SU-DHL-6 (cell line): ENCODE results near the gene RETREG2.

Experiments used
- H2AFZ ChIP-seq: fragments of 200-600 bp; sonication (generic); 2 replicates; pipeline ENCODE4 v1.6.1; 2014; ENCODE audit warnings: low read depth, mild to moderate bottlenecking, moderate library complexity, mixed read lengths, antibody characterized with exemption, low read length; ENCODE audit not compliant: severe bottlenecking
- H3F3A ChIP-seq: fragments of 200-600 bp; shearing (Covaris generic); 2 replicates; pipeline ENCODE4 v1.6.0; 2016; ENCODE audit warnings: antibody characterized with exemption, mild to moderate bottlenecking; ENCODE audit not compliant: insufficient read depth
- H3K27ac ChIP-seq: fragments of 200-600 bp; sonication (generic); 2 replicates; pipeline ENCODE4 v1.5.1; 2016; ENCODE audit warnings: low read depth, mild to moderate bottlenecking, low read length, moderate library complexity, mixed read lengths
- H3K27me3 ChIP-seq: fragments of 200-600 bp; sonication (generic), shearing (Covaris generic); 2 replicates; pipeline ENCODE4 v1.6.0; 2014; ENCODE audit warnings: mild to moderate bottlenecking, low read length
- H3K36me3 ChIP-seq: fragments of 200-600 bp; sonication (generic); 2 replicates; pipeline ENCODE4 v1.6.1; 2014; ENCODE audit warnings: mild to moderate bottlenecking, low read length, mixed read lengths
- H3K4me2 ChIP-seq: fragments of 300-600, 200-600 bp; shearing (Covaris generic), sonication (generic); 2 replicates; pipeline ENCODE4 v1.6.0; 2014; ENCODE audit warnings: low read length, low read depth, mild to moderate bottlenecking; ENCODE audit not compliant: poor library complexity, severe bottlenecking
- H3K4me3 ChIP-seq: fragments of 200-600 bp; sonication (generic); 2 replicates; pipeline ENCODE4 v1.5.1; 2014; ENCODE audit warnings: antibody characterized with exemption, low read length, mild to moderate bottlenecking, mixed read lengths; ENCODE audit not compliant: insufficient read depth, poor library complexity, severe bottlenecking
- H3K79me2 ChIP-seq: fragments of 200-600 bp; sonication (generic); 2 replicates; pipeline ENCODE4 v1.6.1; 2014; ENCODE audit warnings: mild to moderate bottlenecking, low read length, moderate library complexity; ENCODE audit not compliant: insufficient read depth
- H3K9ac ChIP-seq: fragments of 200-600 bp; sonication (generic); 2 replicates; pipeline ENCODE4 v1.7.0; 2014; ENCODE audit warnings: mild to moderate bottlenecking, low read length
- H3K9me2 ChIP-seq: fragments of 200-600 bp; sonication (generic); replicated peaks from 2 replicates; pipeline ENCODE4 v1.6.1; 2014; ENCODE audit warnings: low read length; ENCODE audit not compliant: insufficient read depth
- H3K9me3 ChIP-seq: fragments of 200-600 bp; sonication (generic); 2 replicates; pipeline ENCODE4 v1.6.1; 2014; ENCODE audit warnings: low read length, mixed read lengths; ENCODE audit not compliant: insufficient read depth
- H4K20me1 ChIP-seq: fragments of 200-600 bp; sonication (generic); 2 replicates; pipeline ENCODE4 v1.6.1; 2014; ENCODE audit warnings: low read depth, mild to moderate bottlenecking, antibody characterized with exemption, low read length, moderate library complexity, mixed read lengths
- EZH2phosphoT487 ChIP-seq: fragments of 200-600 bp; sonication (generic), shearing (Covaris generic); conservative IDR thresholded peaks from 2 replicates; pipeline ENCODE4 v1.6.1; 2018; ENCODE audit warnings: mild to moderate bottlenecking, antibody characterized with exemption, low read length, moderate library complexity, mixed read lengths
- TF ChIP-seq, protein P1 (sequence below): fragments of 200-600 bp; sonication (generic); IDR thresholded peaks from one replicate; pipeline ENCODE4 v1.5.1; 2017; ENCODE audit warnings: antibody characterized with exemption, mild to moderate bottlenecking, low read length, moderate library complexity; ENCODE audit not compliant: insufficient read depth, poor library complexity, severe bottlenecking

RETREG2 gene

DNA sequence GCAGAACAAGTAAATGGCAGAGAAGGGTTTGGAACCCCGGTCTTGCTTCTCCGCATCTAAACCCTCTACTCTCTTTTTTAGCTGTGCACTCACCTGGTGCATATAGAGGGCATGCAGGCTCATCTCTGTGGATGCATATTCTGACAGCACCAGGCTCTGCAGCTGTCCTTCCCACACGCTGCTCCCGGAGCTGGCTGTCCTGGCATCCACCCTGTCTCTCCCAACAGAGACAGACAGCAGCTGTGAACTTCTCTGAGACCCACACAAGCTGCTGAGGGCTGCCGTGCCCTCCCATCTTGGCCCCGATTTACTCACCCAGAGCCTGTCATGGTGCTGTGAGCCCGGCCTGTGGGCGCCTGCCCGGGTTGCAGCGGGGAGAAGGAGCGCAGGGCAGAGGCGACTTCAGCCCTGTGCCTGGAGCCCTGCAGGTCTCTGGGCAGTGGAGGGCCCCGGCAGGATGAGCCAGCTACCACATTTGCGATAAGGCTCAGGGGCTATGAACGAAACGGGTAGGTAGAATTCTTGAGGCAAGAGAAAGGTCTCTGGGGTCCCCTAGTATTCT is 44.0 kb downstream of the RETREG2 start:
- Histone ChIP-seq H3K79me2 (no peaks in the 10 kb centered on the region), H3K27ac (no peak overlapping the region), H3K4me3 (no peak overlapping the region), H2AFZ (no peak overlapping the region), H4K20me1 (no peaks in the 10 kb centered on the region), H3K27me3 (no peaks in the 10 kb centered on the region), H3K4me2 (no peak overlapping the region), H3K9ac (no peak overlapping the region), H3K36me3 (no peaks in the 10 kb centered on the region), H3F3A (no peaks in the 10 kb centered on the region), H3K9me2 (no peaks in the 10 kb centered on the region), H3K9me3 (no peaks in the 10 kb centered on the region)
- TF ChIP-seq, protein P1, sequence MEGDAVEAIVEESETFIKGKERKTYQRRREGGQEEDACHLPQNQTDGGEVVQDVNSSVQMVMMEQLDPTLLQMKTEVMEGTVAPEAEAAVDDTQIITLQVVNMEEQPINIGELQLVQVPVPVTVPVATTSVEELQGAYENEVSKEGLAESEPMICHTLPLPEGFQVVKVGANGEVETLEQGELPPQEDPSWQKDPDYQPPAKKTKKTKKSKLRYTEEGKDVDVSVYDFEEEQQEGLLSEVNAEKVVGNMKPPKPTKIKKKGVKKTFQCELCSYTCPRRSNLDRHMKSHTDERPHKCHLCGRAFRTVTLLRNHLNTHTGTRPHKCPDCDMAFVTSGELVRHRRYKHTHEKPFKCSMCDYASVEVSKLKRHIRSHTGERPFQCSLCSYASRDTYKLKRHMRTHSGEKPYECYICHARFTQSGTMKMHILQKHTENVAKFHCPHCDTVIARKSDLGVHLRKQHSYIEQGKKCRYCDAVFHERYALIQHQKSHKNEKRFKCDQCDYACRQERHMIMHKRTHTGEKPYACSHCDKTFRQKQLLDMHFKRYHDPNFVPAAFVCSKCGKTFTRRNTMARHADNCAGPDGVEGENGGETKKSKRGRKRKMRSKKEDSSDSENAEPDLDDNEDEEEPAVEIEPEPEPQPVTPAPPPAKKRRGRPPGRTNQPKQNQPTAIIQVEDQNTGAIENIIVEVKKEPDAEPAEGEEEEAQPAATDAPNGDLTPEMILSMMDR: no peak

DNA sequence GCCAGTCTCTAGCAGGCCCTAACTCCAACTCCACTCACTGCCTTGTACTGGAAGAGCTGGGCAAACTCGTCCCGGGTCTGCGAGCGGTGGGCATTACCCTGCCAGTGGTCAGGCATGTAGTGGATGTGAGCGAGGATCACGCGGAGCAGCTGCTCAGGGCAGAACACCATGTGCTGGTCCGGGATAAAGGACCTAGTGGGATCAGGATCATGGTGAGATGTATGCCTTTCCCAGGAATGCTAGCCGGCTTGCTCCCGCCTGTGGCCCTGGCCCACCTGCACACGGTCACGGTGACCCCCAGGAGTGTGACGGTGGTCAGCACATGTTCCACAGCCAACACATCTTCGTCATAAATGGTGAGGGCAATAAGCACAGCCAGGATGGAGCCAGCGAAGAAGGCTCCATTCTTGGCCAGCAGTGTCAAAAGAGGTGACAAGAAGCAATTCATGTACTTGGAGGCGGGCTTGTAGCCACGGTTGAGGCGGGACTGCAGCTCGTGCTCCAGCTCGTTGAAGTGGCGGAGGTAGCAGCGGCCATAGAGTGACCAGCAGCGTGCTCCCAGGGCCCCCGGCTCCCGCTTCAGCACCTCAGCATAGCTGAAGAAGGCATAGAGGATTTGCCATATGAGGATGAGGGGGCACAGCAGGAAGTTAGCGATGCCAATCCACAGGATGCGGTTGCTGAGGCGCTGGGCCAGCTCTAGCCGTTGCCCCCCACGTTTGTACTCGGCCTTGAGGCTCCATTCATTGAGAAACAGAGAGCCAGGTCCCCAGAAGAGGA is 45.9 kb downstream of the RETREG2 start:
- H4K20me1 ChIP-seq: no peaks in the 10 kb centered on the region
- no peak overlapping the region for H3K4me2 ChIP-seq

DNA sequence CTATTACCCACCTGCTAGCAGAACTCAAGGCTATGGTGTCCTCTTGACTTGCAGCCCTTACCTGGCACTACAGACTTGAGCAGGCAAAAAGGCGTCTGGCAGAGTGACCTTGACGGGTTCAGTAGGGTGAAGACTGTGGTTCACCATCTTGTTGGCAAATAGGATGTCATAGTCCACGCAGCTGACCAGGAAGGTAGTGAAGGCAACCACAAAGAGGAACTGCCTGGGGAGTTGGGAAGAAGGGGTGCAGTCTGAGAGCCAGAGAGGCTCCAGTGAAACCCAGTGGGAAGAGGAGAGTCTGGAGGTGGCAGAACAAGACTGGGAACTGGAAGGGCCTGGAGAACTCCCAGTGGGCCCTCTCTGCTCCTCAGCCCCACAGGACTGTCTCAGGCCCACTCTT is 47.3 kb downstream of the RETREG2 start:
- Histone ChIP-seq H3K4me3 (no peak overlapping the region), H3K79me2 (peaks cover 24% of the 10 kb centered on the region), H2AFZ (no peak overlapping the region), H3K27me3 (no peaks in the 10 kb centered on the region), H3F3A (no peaks in the 10 kb centered on the region), H3K9me2 (no peaks in the 10 kb centered on the region), H3K9me3 (no peaks in the 10 kb centered on the region), H3K27ac (no peak overlapping the region), H3K36me3 (no peaks in the 10 kb centered on the region), H3K9ac (no peak overlapping the region), H3K4me2 (no peak overlapping the region), H4K20me1 (no peaks in the 10 kb centered on the region)
- TF ChIP-seq EZH2phosphoT487: no peak
- TF ChIP-seq, protein P1: no peak

More for the DNA sequence above, 45.9 kb downstream of the RETREG2 start:
- H3K36me3 ChIP-seq: no peaks in the 10 kb centered on the region
- H2AFZ ChIP-seq: no peak overlapping the region
- no peaks in the 10 kb centered on the region for H3K27me3 ChIP-seq
- TF ChIP-seq, protein P1: no peak
- no peak for TF ChIP-seq EZH2phosphoT487
- no peaks in the 10 kb centered on the region for H3K9me3 ChIP-seq
- H3K4me3 ChIP-seq: no peak overlapping the region
- no peaks in the 10 kb centered on the region for H3K9me2 ChIP-seq
- H3K9ac ChIP-seq: no peak overlapping the region
- H3F3A ChIP-seq: no peaks in the 10 kb centered on the region
- peaks cover 17% of the 10 kb centered on the region for H3K79me2 ChIP-seq
- no peak overlapping the region for H3K27ac ChIP-seq
